ENCODE results near the gene B3GALT2.
"Not testable (repeated sequence)": the region's sequence is repeated elsewhere in the genome, so short reads cannot be mapped to it uniquely, and the experiment has no call there.

The B3GALT2 gene

GRCh38 chr1:193185901-193186731 lies at the start of gene B3GALT2:
TSS of gene B3GALT2 (minus strand) at chr1:193186613. CDS start at chr1:193181562, 5,051 bp downstream.
- DNase-seq (ENCODE audit: low spot score) = no peak

- DNase-seq (ENCODE audit: low spot score) = no peak
These were observed 48.1 kb upstream of the B3GALT2 start for GRCh38 chr1:193234530-193234929.

- not testable (repeated sequence) for DNase-seq (ENCODE audit: low spot score)
These were observed 44.7 kb upstream of the B3GALT2 start for GRCh38 chr1:193231146-193231545.

- DNase-seq (ENCODE audit: low spot score) = no peak
These were observed 42.7 kb upstream of the B3GALT2 start for GRCh38 chr1:193229136-193229535.

- no peak for DNase-seq (ENCODE audit: low spot score)
These were observed 35.7 kb upstream of the B3GALT2 start for GRCh38 chr1:193222056-193222615.

- DNase-seq (ENCODE audit: low spot score) = no peak
These were observed 35.2 kb upstream of the B3GALT2 start for GRCh38 chr1:193221651-193222050.

- no peak for DNase-seq (ENCODE audit: low spot score)
These were observed 33.0 kb upstream of the B3GALT2 start for GRCh38 chr1:193219391-193219790.

- peak; percentile 30 for DNase-seq (ENCODE audit: low spot score)
These were observed 30.5 kb upstream of the B3GALT2 start for GRCh38 chr1:193216920-193217319.

GRCh38 chr1:193213998-193214397 lies 27.6 kb upstream of the B3GALT2 start:
- no peak for DNase-seq (ENCODE audit: low spot score)

GRCh38 chr1:193212637-193213036 lies 26.2 kb upstream of the B3GALT2 start:
- DNase-seq (ENCODE audit: low spot score) = no peak

GRCh38 chr1:193211539-193211938 lies 25.1 kb upstream of the B3GALT2 start:
- peak; percentile 47 for DNase-seq (ENCODE audit: low spot score)

GRCh38 chr1:193210996-193211395 lies 24.6 kb upstream of the B3GALT2 start:
- no peak for DNase-seq (ENCODE audit: low spot score)

- DNase-seq (ENCODE audit: low spot score) = no peak
These were observed 14.6 kb upstream of the B3GALT2 start for GRCh38 chr1:193201021-193201420.

- no peak for DNase-seq (ENCODE audit: low spot score)
These were observed 13.5 kb upstream of the B3GALT2 start for GRCh38 chr1:193199940-193200339.

- no peak for DNase-seq (ENCODE audit: low spot score)
These were observed 6.2 kb upstream of the B3GALT2 start for GRCh38 chr1:193192586-193192985.

- no peak for DNase-seq (ENCODE audit: low spot score)
These were observed 3.8 kb upstream of the B3GALT2 start for GRCh38 chr1:193190096-193190744.

- DNase-seq (ENCODE audit: low spot score) = no peak
These were observed 3.2 kb upstream of the B3GALT2 start for GRCh38 chr1:193189442-193190095.

- not testable (repeated sequence) for DNase-seq (ENCODE audit: low spot score)
These were observed 2.5 kb upstream of the B3GALT2 start for GRCh38 chr1:193188915-193189314.

- no peak for DNase-seq (ENCODE audit: low spot score)
These were observed 701 bp upstream of the B3GALT2 start for GRCh38 chr1:193187114-193187513.

- DNase-seq (ENCODE audit: low spot score) = no peak
These were observed 1.2 kb downstream of the B3GALT2 start for GRCh38 chr1:193185211-193185610.

GRCh38 chr1:193184776-193185175 lies 1.6 kb downstream of the B3GALT2 start:
- DNase-seq (ENCODE audit: low spot score) = no peak

- peak; percentile 52 for DNase-seq (ENCODE audit: low spot score)
These were observed 3.3 kb downstream of the B3GALT2 start for GRCh38 chr1:193183019-193183627.

All from kidney capillary endothelial cell (primary cell).